Fibroblast of mammary gland (primary cell): Measurements from ENCODE around the gene FLOT1.
A peak's percentile ranks its signal among the peaks of the same experiment; 100 is the strongest.

Experiments
- DNase-seq: peaks from one replicate; pipeline ENCODE4 v3.0.0-alpha.2; 2010; ENCODE audit warnings: low read depth
- H3K4me3 ChIP-seq: 2 replicates; pipeline ENCODE4 v1.5.1; 2011; ENCODE audit warnings: low read depth, mild to moderate bottlenecking, low read length, moderate library complexity; ENCODE audit not compliant: control insufficient read depth
- CTCF ChIP-seq: conservative IDR thresholded peaks from 2 replicates; pipeline ENCODE4 v1.5.1; 2011; ENCODE audit warnings: low read depth, low read length, inconsistent platforms; ENCODE audit not compliant: control insufficient read depth, insufficient read depth

The FLOT1 gene

GRCh38 chr6:30703011-30703410 is 39.5 kb downstream of the FLOT1 start:
- no peak for DNase-seq
- no peak overlapping the region for H3K4me3 ChIP-seq
- no peak for TF ChIP-seq CTCF

GRCh38 chr6:30700340-30700739 is 42.1 kb downstream of the FLOT1 start:
- DNase-seq = no peak
- TF ChIP-seq CTCF = no peak
- no peak overlapping the region for H3K4me3 ChIP-seq

DNA sequence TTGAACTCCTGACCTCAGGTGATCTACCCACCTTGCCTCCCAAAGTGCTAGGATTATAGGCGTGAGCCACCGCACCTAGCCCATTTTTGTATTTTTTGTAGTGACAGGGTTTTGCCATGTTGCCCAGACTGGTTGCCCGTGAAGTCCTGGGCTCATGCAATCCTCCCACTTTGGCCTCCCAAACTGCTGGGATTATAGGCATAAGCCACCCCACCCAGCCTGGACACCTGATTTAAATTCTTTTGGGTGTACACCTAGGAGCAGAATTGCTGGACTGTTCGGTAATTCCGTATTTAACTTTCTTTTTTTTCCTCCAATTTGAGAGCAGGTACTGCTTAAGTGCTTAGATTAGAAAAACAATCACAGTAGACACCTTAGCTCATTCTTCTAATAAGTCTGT is 46.1 kb downstream of the FLOT1 start:
- H3K4me3 ChIP-seq = no peak overlapping the region
- no peak for TF ChIP-seq CTCF
- DNase-seq = no peak

GRCh38 chr6:30691208-30691847 is 51.2 kb downstream of the FLOT1 start:
- DNase-seq = no peak
- peak overlapping the region; percentile 1 for H3K4me3 ChIP-seq

GRCh38 chr6:30690403-30691207 is 51.9 kb downstream of the FLOT1 start, which contains the start of gene NRM:
TSS of gene NRM (minus strand) at chr6:30690984. CDS start at chr6:30690974, 10 bp downstream.
- peak within 1 kb of the TSS; percentile 75 for H3K4me3 ChIP-seq
- no peak for TF ChIP-seq CTCF
- DNase-seq = peak; percentile 78

More at GRCh38 chr6:30691208-30691847, 51.2 kb downstream of the FLOT1 start:
- no peak for TF ChIP-seq CTCF

GRCh38 chr6:30689985-30690384 is 52.5 kb downstream of the FLOT1 start:
- peak overlapping the region; percentile 75 for H3K4me3 ChIP-seq
- DNase-seq = no peak
- no peak for TF ChIP-seq CTCF
